NCI-H748 (cell line): ENCODE measurements around the gene TLR6.
"Not testable (repeated sequence)": the region's sequence is repeated elsewhere in the genome, so short reads cannot be mapped to it uniquely, and the experiment has no call there.

ENCODE experiments used
- DNase-seq: peaks from one replicate; lab custom pipeline; 2025; ENCODE audit not compliant: unreplicated experiment; lab: John Stamatoyannopoulos, UW

TLR6 gene

DNA sequence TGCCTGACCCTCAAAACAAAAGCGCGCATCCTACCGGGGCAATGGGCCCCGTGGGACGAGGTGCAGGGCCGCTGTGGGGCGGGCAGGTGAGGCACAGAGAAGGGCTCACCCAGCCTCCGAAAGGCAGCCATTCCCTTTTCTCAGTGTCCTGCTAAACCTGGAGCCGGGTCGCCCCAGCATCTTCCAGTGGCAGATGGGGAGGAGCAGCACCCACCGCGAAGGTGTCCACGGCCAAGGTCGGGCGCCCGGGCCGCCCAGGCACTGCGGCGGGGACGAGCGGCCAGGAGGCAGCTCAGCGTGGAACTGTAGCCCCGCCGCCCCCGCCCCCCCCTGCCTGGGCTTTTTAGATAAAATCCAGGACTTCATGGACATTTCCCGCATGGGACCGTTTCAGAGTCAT is 32.9 kb downstream of the TLR6 start:
- DNase-seq: no peak

DNA sequence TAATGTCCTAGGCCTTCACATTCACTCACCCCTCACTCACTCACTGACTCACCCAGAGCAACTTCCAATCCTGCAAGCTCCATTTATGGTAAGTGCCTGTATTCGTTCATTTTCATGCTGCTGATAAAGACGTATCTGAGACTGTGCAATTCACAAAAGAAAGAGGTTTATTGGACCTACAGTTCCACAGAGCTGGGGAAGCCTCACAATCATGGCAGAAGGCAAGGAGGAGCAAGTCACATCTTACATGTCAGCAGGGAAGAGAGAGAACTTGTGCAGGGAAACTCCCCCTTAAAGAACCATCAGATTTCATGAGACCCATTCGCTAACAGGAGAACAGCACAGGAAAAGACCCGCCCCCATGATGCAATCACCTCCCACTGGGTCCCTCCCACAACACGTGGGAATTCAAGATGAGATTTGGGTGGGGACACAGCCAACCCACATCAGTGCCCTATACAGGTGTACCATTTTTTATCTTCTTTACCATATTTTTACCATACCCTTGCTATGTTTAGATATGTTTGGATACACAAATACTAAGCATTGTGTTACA is 33.8 kb downstream of the TLR6 start:
- DNase-seq: no peak

- DNase-seq: no peak
These were observed 34.9 kb downstream of the TLR6 start for GRCh38 chr4:38821739-38822138.

GRCh38 chr4:38820329-38821061 is 36.1 kb downstream of the TLR6 start:
- no peak for DNase-seq

DNA sequence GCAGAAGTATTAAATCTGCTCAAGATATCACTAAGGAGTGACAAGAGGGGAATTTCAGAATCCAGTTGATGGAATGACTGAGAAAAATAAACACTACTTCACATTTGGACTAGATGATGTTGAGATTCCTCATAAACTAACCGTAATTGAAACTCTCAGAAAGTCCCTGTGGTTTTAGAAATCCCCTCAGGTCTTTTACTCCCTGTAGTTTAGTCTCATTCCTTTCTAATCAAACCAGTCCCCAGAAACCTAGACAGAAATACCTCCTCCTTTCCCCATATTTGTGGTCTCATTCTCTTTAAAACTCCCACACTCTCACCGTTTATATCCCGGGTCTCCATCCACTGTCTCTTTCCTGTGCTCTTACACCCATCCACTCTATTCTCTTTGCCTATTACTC is 37.0 kb downstream of the TLR6 start:
- DNase-seq: no peak

GRCh38 chr4:38818441-38818976 is 38.1 kb downstream of the TLR6 start:
- no peak for DNase-seq

- no peak for DNase-seq
These were observed 40.5 kb downstream of the TLR6 start for GRCh38 chr4:38815885-38816782.

- DNase-seq: no peak
These were observed 42.2 kb downstream of the TLR6 start for GRCh38 chr4:38814386-38814785.

DNA sequence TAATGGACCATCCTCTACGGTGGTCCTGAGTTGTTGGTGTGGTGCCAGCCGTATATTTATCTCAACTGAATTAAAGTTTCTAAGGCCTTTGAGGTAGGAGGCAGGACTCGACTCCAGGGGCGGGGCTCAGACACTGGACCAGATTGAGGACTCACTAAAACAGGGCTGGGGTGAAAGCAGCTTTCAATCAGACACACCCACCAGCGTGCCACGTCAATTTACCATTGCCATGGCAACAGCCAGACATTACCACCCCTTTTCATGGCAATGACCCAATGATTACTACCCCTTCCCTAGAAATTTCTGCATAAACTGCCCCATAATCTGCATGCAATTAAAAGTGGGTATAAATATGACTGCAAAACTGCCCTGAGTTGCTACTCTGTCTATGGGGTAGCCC is 45.3 kb downstream of the TLR6 start:
- DNase-seq: peak; percentile 12

GRCh38 chr4:38807462-38807861 is 49.2 kb downstream of the TLR6 start:
- not testable (repeated sequence) for DNase-seq

- not testable (repeated sequence) for DNase-seq
These were observed 50.4 kb downstream of the TLR6 start for GRCh38 chr4:38806251-38806650.

DNA sequence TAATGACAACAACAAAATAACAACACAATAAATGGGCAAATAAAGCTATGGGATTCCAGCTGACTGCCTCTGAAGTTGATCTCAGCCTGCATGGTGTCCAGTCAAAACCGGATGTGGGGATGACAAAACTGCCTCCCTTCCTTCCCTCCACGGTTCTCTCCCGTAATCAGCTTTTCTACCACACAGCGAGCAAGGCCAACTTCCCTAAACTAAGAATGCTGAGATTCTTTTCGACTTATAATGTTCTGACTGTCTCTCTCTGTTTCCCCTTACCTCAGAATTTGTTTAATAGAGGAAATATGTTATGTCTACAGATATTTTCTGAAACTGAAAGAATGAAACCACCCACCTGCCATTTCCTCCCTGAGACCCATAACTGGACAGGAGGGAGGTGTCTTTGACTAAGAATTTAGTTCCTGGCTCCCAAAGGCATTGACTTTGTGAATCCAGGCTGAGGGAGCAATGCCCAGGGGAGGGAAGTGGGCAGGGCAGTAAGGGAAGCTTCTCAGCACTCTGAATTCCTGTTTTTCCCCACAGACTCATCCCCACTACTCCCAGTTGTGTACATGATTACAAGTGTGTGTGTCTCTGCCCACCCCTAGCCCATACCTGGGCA is 51.0 kb downstream of the TLR6 start:
- no peak for DNase-seq

DNA sequence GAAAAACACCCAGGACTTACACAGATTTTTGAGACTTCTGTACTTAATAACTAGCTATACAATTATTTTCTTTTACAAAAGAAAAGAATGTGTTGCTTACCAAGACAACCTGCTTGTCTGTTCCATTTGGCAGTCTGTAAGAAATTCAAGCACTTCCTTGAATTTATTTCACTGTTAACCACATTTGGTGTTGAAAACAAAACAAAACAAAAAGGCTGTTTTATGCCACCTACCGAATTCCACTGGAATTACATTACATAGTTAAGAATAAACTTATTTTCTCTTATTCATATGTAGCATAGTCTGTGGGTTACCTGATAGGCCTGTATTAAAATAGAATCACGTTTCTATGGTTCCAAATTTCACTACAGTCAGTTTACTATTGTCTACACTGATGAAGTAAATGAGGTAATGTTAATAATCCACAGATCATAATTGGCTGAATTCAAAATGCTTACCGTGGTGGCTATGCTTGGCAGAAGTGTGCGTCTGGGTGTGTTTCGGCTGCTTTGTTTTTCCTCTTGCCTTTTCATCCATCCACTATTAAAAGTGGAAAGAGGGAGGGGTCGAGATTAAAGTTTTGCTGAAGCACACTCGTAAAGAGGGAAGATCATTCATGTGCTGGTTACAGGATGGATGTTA is 51.8 kb downstream of the TLR6 start, which contains the start of gene TLR1:
TSS of gene TLR1 (minus strand) at position 138 of the 642 bp plus-strand sequence. CDS start 5,960 bp downstream, outside the sequence.
- peak; percentile 10 for DNase-seq

GRCh38 chr4:38803833-38804653 is 52.6 kb downstream of the TLR6 start:
- DNase-seq: no peak

DNA sequence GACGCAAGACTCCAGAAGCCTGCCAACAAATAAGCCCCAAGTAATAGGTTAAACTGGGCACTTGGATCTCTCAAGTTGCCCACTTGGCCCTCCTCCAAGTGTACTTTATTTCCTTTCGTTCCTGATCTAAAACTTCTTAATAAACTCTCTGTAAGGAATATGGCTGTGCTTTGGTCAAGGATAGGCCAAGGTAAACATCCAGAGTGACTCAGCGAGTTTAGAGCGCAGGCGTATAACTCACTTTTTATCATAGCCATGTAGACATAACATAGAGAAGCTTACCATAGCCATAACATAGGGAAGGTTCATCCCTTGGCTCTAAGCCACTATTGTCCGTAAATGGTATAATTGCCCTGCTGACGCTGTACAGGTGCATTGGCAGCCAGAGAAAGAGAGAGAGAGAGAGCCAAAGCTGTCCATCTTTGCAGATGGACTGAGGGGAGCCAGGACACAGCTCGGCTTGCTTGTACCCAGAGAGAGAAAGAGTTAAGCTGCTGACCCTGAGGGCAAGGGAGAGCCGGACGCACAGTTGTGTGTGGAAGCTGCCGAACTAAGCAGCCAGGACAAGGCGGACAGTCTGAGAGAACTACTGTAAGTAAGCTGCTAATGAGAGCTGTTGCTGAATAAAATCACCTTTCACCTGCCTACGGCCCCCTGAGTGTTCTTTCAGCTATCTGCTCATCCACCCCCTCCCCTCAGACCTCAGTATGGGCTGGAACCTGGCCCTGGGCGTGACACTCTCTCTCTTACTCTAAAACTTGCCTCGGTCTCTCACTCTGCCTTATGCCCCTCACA is 53.9 kb downstream of the TLR6 start:
- DNase-seq: no peak

DNA sequence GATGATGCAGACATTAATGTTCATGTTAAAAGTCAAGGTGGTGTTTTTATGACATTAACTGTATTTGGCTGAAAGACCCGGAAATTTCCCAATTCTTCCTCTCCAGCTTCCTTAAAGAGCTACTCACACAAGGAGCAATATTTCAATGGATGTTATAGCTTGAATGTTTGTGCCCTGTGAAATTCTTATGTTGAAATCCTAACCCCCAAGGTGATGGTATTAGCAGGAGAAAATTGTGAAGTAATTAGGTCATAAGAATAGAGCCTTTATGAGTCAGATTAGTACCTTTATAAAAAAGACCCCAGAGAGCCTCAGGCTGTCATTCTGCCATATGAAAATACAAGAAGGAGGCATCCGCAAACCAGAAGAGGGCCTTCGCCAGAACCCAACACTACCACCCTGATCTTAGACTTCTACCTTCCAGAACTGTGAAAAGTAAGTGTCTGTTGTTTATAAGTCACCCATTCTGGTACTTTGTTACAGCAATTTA is 55.6 kb downstream of the TLR6 start:
- no peak for DNase-seq

- DNase-seq: no peak
These were observed 56.3 kb downstream of the TLR6 start for GRCh38 chr4:38800366-38800765.

DNA sequence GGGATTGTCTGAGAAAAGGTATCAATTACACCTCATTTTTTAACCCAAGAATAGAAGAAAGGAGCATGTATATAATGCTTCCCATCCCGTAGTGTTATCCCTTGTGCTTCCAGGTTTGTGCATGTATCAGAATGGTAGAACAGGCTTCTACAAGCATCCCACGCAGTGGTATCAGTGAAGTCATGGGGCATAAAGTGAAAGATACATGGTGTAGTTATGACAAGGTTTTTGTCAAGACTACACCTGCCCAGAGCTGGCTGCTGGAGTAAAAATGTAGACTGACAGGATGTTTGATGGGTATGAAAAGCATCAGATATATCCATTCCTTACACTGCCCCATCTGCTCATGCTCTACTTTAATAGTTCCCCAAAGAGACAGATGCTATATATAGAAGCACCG is 61.5 kb downstream of the TLR6 start:
- no peak for DNase-seq

DNA sequence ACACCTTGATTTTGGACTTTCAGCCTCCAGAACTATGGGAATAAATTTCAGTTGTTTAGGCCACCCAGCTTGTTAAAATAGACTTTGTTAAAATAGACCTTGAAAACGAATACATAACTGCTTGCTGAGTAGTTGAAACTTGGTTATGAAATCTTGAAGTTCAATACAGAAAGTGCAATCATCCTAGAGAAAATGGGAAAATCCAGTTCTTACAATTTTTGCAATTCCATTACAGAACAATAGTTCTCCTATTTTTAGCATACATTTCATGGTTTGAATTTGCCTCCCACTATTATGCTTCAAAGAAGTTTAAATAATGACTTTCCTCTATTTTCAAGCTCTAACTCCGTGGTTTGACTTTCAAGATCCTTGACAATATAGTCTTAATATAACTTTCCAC is 62.6 kb downstream of the TLR6 start:
- no peak for DNase-seq
